Progenitor cell of endocrine pancreas (in vitro differentiated cells): ENCODE measurements around the gene SUMO3. TPM values are rescaled to one million over a fixed set of nuclear protein-coding genes. Genes with fewer than 3 reads are reported as not detected.

Experiments
- DNase-seq: peaks from one replicate; pipeline ENCODE4 v3.0.0; 2021; ENCODE audit warnings: low spot score; ENCODE audit not compliant: unreplicated experiment
- H3K27ac Mint-ChIP-seq: 2 replicates; pipeline ENCODE4 v1.8.0; 2021; ENCODE audit warnings: mild to moderate bottlenecking, moderate library complexity, mixed read lengths
- H3K27me3 Mint-ChIP-seq: 2 replicates; pipeline ENCODE4 v1.8.0; 2021; ENCODE audit warnings: mixed read lengths
- H3K36me3 Mint-ChIP-seq: 2 replicates; pipeline ENCODE4 v1.8.0; 2022; ENCODE audit warnings: mixed read lengths; ENCODE audit not compliant: insufficient read depth
- H3K4me1 Mint-ChIP-seq: 2 replicates; pipeline ENCODE4 v1.8.0; 2021; ENCODE audit warnings: low read depth, mixed read lengths
- H3K4me3 Mint-ChIP-seq: 2 replicates; pipeline ENCODE4 v1.8.0; 2021; ENCODE audit warnings: low read depth, mild to moderate bottlenecking, moderate library complexity, mixed read lengths
- H3K9me3 Mint-ChIP-seq: 2 replicates; pipeline ENCODE4 v1.8.0; 2021; ENCODE audit warnings: low read depth, mixed read lengths
- total RNA-seq: library from RNA; stranded (reverse); gene quantifications from 2 replicates; pipeline ENCODE4 v1.2.1, GENCODE V29; 2021
- TF ChIP-seq, protein P1 (sequence below): fragments of 200-600 bp; sonication (generic); IDR thresholded peaks from one replicate; pipeline ENCODE4 v1.5.0; 2021; ENCODE audit warnings: antibody characterized with exemption, mild to moderate bottlenecking; ENCODE audit not compliant: unreplicated experiment

The SUMO3 gene
- total RNA-seq, 1 donor from 2014 or later: 65.0 TPM

DNA sequence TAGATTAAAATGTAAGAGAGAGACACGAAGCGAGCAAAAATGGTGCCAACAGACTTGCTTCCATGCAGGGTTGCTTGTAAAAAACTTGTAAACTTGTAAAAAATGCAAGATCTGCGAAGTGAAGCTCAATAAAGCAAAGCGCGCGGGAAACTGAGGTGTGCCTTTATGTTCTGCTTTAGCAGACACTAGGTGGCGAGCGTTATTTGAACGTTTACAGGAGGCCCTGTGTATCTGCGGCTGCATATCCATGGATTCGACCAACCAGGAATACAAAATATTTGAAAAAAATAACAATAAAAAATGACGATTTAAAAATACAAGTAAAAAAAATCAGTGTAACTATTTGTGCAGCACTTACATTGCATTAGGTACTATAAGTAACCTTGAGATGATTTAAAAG lies 17.8 kb downstream of the SUMO3 start:
- Mint-ChIP-seq H3K36me3 (peaks cover 7% of the 10 kb centered on the region), H3K4me1 (peaks cover 22% of the 10 kb centered on the region), H3K27ac (no peak overlapping the region), H3K4me3 (peak overlapping the region; percentile 97), H3K9me3 (no peaks in the 10 kb centered on the region), H3K27me3 (no peaks in the 10 kb centered on the region)
- DNase-seq: no peak
- TF ChIP-seq, protein P1, sequence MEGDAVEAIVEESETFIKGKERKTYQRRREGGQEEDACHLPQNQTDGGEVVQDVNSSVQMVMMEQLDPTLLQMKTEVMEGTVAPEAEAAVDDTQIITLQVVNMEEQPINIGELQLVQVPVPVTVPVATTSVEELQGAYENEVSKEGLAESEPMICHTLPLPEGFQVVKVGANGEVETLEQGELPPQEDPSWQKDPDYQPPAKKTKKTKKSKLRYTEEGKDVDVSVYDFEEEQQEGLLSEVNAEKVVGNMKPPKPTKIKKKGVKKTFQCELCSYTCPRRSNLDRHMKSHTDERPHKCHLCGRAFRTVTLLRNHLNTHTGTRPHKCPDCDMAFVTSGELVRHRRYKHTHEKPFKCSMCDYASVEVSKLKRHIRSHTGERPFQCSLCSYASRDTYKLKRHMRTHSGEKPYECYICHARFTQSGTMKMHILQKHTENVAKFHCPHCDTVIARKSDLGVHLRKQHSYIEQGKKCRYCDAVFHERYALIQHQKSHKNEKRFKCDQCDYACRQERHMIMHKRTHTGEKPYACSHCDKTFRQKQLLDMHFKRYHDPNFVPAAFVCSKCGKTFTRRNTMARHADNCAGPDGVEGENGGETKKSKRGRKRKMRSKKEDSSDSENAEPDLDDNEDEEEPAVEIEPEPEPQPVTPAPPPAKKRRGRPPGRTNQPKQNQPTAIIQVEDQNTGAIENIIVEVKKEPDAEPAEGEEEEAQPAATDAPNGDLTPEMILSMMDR: peak; percentile 54

DNA sequence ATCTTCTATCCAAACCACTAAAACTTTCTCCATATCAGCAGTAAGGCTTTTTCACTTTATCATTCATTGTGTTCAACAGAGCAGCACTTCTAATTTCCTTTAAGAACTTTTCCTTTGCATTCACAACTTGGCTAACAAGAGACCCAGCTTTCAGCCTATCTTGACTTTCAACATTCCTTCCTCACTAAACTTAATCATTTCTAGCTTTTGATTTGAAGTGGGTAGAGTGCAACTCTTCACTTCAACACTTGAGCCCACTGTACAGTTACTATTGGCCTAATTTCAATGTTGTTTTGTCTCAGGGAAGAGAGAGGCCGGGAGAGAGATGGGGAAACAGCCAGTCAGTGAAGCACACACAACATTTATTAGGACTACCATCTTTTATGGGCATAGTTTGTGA lies 18.2 kb downstream of the SUMO3 start:
- Mint-ChIP-seq H3K27me3 (no peaks in the 10 kb centered on the region), H3K4me1 (peaks cover 22% of the 10 kb centered on the region), H3K9me3 (no peaks in the 10 kb centered on the region), H3K4me3 (peak overlapping the region; percentile 97), H3K36me3 (peaks cover 3% of the 10 kb centered on the region), H3K27ac (no peak overlapping the region)
- TF ChIP-seq, protein P1: no peak
- no peak for DNase-seq

DNA sequence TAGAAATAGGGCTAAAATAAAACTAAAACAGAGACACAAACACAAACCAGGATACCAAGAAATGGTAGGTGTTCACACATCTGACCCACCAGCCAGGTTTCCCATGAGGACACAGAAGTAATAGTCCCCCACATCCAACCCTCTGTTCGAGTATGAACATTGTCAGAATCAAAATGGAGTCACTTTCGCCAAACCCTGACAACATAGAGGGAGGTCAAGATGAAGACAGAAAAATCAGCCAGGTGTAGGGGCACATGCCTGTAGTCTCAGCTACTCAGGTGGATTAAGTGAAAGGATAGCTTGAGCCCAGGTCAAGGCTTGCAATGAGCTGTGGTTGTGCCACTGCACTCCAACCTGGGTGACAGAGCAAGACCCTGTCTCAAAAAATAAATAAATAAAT lies 20.1 kb downstream of the SUMO3 start:
- DNase-seq: no peak
- H3K9me3 Mint-ChIP-seq: no peaks in the 10 kb centered on the region
- H3K36me3 Mint-ChIP-seq: peaks cover 3% of the 10 kb centered on the region
- no peaks in the 10 kb centered on the region for H3K27me3 Mint-ChIP-seq
- H3K27ac Mint-ChIP-seq: no peak overlapping the region
- H3K4me1 Mint-ChIP-seq: peaks cover 29% of the 10 kb centered on the region
- TF ChIP-seq, protein P1: no peak
- no peak overlapping the region for H3K4me3 Mint-ChIP-seq

DNA sequence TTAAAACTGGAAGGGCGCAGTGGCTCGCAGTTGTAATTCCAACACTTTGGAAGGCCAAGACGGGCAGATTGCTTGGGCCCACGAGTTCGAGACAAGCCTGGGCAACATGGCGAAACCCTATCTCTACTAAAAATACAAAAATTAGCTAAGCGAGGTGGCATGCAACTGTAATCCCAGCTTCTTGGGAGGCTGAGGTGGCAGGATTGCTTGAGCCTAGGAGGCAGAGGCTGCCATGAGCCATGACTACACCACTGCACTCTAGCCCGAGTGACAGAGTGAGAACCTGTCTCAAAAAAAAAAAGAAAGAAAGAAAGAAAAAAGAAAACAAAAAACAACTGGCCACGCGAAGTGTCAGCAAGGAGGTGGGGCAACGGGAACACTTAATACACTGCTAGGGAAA lies 22.5 kb downstream of the SUMO3 start:
- TF ChIP-seq, protein P1: no peak
- no peak overlapping the region for H3K27ac Mint-ChIP-seq
- peaks cover 8% of the 10 kb centered on the region for H3K36me3 Mint-ChIP-seq
- DNase-seq: no peak
- peaks cover 18% of the 10 kb centered on the region for H3K4me1 Mint-ChIP-seq
- H3K4me3 Mint-ChIP-seq: no peak overlapping the region
- no peaks in the 10 kb centered on the region for H3K9me3 Mint-ChIP-seq
- no peaks in the 10 kb centered on the region for H3K27me3 Mint-ChIP-seq

DNA sequence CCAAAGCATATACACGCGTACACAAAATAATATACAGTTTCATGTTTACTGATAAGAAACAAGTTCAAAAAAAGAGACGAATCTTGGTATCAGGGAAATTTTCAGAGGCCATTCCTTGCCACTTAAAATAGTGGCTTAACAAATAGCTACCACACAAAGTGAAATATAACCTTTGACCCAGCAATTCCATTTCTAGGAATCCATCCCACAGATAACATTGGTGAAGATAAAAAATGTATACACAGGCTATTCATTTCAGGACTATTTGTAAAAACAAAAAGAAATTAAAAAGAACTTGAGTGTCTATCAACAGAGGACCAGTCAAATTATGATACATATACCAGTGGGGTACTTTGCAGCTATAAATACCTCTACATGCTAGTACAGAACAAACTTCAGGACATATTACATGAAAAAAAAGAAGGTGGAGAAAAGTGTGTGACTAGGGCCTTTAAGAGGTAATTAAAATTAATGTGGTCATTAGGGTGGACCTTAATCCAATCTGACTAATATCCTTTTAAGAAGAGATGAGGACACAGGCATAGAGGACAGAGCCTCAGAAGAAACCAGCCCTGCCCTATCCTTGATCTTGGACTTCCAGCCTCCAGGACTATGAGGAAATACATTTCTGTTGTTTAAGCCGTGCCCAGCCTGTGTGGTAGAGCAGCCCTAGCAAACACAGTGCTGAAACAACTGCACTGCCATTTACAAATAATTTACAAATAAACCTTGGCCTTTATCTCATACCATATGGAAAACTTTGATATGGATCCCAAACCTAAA lies 24.1 kb downstream of the SUMO3 start:
- Mint-ChIP-seq H3K36me3 (peaks cover 8% of the 10 kb centered on the region), H3K27me3 (no peaks in the 10 kb centered on the region), H3K4me3 (no peak overlapping the region), H3K4me1 (peaks cover 11% of the 10 kb centered on the region), H3K9me3 (no peaks in the 10 kb centered on the region), H3K27ac (peak overlapping the region; percentile 78)
- TF ChIP-seq, protein P1: no peak
- DNase-seq: no peak
